Activated CD4-positive, alpha-beta T cell treated with anti-CD3 and anti-CD28 coated beads for 24 hours (primary cell): ENCODE results near the gene L2HGDH.

Experiments used
- DNase-seq, 2 donors: peaks; one replicate each; pipeline ENCODE4 v3.0.0-alpha.2; 2020; ENCODE audit warnings: low read depth in 2 of 2

The L2HGDH gene

GRCh38 chr14:50230401-50230700, 81.7 kb downstream of the L2HGDH start:
- DNase-seq = peak in 1 of 2 donors; percentile 9

GRCh38 chr14:50229681-50230080, 82.3 kb downstream of the L2HGDH start:
- no peak for DNase-seq

GRCh38 chr14:50228313-50228712, 83.7 kb downstream of the L2HGDH start:
- no peak for DNase-seq

- no peak for DNase-seq
Observed at GRCh38 chr14:50225974-50226297, 86.1 kb downstream of the L2HGDH start.

GRCh38 chr14:50225067-50225973, 86.7 kb downstream of the L2HGDH start:
- DNase-seq = no peak

GRCh38 chr14:50222055-50222613, 89.9 kb downstream of the L2HGDH start:
- DNase-seq = no peak

GRCh38 chr14:50218501-50218900, 93.5 kb downstream of the L2HGDH start:
- no peak for DNase-seq

- DNase-seq = no peak
Observed at GRCh38 chr14:50215416-50215815, 96.6 kb downstream of the L2HGDH start.

- no peak for DNase-seq
Observed at GRCh38 chr14:50213795-50214194, 98.2 kb downstream of the L2HGDH start.

- no peak for DNase-seq
Observed at GRCh38 chr14:50212726-50213125, 99.3 kb downstream of the L2HGDH start.

- no peak for DNase-seq
Observed at GRCh38 chr14:50210074-50210473, 102.0 kb downstream of the L2HGDH start.

- no peak for DNase-seq
Observed at GRCh38 chr14:50198499-50198898, 113.5 kb downstream of the L2HGDH start.

- no peak for DNase-seq
Observed at GRCh38 chr14:50191499-50191898, 120.5 kb downstream of the L2HGDH start.
